SHP77 (cell line): ENCODE data around the gene DLGAP4.

Experiments
- DNase-seq, 2 experiments: peaks; one replicate each; lab custom pipeline; 2025; lab: John Stamatoyannopoulos, UW

The DLGAP4 gene

DNA sequence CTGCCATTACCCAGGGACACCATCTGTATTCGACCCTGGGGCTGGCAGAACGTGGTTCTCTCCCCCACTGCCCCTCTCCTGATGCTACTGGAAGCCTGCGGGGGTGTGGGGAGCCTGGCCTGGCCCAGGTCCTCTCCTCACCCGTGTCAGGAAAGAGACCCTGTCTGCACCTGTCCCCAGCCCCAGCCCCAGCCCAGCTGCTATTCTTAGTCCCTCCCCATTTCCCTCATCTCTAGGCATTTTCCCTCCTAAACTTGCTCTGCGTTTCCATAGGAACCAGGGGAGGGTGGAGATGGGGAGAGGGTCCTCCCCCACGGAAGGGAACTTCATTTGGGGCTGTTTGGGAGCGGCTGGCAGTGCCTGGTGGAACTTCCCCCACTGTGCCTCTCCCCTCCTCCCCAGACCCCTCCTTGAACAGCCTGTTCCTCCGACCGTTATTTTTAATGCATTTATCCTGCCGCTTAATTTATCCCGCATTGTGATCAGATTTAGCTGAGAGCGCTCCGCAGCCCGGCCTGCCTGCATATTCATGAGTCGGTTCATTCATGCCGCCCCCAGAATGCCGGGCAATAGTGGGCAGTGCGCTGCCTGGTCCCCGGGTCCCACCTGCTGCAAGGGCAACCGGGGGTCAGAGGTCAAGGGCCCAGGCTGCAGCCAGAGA, 31.8 kb upstream of the DLGAP4 start:
- no peak for DNase-seq

DNA sequence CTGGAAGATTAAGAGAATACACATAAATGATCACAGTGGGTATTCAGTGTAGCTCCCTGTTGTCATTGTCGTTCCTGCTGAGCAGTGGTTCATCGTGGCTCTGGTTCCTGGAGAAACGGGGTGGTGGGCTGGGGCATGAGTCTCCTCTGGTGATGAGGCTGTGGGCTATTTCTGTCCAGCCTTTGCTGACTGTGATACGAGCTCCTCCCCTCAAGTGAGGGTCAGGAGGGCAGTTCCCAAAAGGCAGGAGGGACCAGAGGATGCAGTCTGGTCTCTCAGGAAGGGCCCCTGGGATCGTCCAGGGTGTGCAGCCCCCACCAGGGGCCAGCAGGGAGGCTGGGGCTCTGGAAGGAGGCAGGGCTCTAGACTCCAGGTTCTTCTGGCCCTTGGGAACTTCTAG, 31.1 kb upstream of the DLGAP4 start:
- DNase-seq, result no peak

DNA sequence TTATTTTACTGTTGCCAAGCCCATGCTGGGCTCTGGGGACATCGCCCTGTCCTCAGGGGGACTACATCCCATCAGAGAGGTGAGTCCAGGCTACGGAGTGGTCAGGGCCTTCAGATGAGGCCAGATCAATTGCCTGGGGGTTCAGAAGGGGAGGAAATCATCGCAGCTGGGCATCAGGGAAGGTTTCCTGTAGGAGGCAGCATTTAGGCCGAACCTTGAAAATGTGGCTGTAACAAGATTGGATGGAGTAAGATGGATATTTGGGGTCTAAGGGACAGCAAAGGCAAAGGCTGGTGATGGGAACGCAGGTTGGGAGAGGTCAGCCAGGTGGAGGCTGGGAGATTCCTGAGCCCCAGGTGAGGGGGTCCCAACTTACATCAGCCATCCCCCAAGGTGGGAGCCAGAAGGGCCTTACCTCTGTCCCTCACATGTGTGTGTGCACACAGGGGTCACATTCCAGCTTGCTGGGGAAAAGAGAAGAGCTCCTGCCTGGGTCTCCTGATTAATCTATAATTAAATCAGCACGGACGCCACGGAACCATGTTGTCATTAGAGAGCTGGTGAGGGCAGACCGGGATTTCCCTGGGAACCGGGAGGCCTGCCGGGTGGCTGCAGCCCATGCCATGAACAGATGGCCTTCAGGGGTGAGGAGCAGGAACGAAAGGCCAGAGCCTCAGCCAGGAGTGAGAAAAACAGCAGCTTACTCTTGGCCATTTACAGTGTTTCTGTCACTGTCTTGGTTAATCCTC, 30.5 kb upstream of the DLGAP4 start:
- no peak for DNase-seq

DNA sequence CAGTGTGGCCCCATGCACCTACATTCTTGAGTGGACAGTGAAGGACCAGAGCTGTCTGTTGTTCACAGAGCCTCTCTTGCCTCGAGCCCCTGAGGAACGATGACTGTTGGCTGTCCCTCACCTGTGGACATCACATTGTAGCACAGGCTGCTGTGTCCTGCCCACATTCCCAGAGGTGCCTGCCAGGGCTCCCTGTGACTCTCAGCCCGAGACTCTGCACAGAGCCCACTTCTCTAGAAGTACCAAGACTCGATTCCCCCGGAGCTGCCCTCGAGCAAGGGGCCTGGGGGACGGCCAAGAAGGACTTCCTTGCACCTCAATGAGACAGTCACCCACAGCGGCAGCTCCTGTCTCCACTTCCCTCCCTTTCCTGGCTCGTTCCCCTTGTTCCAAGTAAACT, 28.6 kb upstream of the DLGAP4 start:
- no peak for DNase-seq

DNA sequence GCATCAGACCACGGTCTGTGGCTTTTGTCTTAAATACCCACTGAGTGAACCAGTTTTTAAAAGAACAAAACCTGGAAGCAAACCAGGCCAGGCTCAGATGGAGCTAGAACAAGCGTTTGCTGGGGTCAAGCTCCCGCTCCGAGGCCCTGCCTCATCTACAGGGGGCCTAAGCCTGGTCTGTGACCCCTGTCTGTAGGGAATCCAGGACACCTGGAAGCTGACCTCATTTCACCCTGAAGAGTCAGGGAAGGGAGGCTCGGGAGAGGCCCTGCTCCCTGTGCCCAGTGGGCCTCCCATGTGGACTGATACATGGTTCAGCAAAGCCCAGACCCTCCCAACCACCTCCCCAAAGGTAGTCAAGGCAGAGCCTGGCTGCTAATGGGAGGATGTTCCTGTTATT, 26.8 kb upstream of the DLGAP4 start:
- DNase-seq, result no peak

DNA sequence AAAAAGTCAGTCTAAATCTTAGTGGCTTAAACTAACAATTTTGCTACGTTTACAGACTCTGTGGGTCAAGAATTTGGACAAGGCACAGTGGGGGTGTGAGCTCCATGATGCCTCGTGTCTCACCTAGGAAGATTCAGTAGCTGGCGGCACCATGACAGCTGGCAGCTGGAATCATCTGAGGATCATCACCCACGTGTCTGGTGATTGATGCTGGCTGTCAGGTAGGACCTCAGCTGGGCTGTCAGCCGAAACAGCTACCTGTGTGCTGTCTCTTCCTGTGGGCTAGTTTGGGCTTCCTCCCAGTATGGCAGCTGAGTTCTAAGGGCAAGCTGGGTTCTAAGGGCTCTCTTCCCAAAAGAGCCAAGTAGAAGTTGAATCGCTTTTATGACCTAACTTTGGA, 26.4 kb upstream of the DLGAP4 start:
- DNase-seq, result no peak

DNA sequence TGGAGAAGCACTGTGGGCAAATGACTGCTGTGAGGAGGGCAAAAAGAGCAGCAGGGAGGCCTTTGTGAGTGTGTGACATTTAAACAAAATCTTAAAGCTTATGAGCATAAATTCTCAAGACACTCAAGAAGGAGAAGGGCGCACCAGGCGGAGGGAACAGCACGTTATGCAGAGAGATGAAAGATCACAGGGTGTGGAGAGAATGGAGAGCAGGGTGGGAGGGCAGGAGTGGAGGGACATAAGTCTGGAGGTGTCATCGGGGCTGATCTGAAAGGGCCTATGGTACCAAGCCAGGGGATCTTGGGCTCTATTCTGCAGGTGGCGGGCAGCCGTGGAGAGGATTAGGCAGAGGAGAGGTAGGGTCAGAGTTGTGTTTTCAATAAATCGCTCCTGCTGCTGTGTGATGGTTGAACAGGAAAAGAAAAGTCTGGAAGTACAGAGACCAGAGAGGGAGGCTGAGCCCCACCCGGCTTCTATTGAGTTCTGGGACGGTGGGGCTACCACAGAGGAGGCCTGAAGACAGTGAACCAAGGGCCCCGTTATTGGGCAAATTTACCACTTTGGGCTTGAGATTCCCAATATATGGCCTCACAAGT, 24.3 kb upstream of the DLGAP4 start:
- DNase-seq, result no peak

DNA sequence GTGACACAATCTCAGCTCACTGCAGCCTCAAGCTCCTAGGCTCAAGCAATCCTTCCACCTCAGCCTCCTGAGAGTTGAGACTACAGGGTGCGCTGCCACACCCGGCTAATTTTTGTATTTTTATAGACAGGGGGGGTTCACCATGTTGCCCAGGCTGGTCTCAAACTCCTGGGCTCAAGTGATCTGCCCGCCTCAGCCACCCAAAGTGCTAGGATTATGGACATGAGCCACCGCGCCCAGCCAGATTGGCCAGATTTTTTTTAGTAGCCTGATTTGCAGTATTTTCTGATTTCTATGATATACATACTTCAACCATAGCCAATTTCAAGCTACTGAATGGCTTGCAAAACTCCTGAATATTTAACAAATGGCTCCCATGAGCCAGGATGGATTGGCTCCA, 21.4 kb upstream of the DLGAP4 start:
- no peak for DNase-seq

DNA sequence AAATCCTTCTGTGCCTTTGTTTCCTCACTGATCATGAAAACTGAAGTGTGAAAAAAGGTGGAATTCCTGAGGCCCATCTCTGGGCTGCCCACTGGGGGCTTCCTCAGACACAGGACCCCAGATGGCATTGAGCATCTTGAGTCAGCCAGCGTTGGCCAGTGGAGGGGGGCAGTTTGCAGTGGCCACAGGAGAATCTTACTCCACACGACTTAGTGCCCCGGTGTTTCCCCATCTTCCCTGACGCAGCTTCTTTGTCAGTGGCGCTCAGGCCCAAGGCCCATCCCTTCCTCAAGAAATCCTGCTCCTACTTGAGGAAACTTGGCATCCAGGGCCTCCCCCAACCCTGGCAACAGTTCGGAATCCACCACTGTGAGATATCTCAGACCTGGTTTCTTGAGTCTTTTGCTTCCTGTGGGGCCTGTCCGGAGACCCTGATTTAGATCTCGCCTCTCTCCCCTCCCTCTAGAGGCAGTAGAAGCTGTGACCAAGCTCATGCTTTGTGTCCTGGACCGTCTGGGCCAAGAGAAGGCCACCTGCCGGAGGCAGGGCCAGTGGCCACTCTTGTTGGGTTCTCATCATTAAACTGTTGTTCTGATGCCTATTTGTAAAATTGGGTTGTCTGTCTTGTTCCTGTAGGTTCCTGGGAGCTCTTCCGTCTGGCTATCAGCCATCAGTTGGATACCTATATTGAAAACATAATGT, 20.2 kb upstream of the DLGAP4 start:
- DNase-seq, result no peak

DNA sequence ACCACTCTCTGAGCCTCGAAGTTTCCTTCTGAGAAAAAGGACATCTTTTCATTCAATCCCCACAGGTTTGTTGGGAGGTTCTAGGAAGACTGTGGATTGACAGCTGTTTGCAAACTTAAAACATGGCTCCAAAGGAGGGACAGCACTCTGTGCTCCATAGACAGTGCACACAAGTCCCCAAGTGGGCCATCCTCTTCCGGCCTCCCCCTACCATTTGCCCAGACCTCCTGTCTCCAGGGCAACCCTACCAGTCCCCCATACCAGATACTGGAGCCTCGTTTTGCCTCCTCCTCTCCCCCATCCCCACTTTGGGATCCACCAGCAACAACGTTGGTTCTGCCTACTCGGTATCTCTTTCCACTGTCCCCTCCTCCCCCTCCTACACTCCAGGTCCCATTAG, 8.5 kb upstream of the DLGAP4 start:
- DNase-seq, result no peak

DNA sequence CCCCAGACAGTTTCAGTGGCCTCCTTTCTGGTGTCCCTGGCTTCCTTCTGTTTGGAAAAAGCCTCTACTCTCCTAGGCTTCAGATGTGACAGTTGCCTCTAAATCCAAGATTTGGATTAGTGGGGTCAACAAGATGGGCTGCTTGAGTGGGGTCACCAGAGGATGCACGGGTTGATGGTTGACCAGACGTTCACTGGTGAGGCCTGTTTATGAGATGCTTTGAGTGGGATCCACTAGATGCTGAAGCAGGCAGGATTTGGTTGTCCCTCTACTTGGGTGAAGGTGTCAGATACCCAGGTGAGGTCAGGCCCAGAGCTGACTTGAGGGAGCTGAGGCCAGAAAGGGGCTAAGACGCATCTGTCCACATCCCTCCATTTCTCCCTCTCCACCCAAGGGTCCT, 8.1 kb upstream of the DLGAP4 start:
- no peak for DNase-seq

DNA sequence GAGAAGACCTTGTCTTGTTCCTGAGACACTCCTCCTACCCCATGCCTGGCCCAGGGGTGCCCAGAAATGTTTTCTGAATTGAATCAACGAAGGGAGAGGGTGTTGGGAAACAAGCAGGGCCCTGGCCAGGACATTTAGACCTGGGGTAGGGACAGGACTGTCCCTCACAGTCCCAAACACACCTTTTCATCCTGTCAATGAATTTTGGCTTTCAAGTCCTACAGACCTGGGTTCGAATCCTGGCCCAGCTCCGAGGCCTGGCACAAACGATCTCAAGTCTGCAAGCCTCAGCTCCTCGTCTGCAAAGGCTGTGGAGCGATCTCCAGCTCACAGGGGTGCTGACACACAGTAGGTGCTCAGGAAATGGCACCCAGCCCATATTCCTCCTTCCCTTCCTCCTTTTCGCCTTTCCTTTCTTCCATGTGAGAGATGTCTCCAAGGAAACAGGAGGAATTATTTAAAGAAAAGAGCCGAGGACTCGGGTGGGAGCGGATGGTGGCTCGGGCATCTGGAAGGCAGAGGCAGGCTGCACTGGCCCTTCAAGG, 7.3 kb upstream of the DLGAP4 start:
- DNase-seq, result no peak

DNA sequence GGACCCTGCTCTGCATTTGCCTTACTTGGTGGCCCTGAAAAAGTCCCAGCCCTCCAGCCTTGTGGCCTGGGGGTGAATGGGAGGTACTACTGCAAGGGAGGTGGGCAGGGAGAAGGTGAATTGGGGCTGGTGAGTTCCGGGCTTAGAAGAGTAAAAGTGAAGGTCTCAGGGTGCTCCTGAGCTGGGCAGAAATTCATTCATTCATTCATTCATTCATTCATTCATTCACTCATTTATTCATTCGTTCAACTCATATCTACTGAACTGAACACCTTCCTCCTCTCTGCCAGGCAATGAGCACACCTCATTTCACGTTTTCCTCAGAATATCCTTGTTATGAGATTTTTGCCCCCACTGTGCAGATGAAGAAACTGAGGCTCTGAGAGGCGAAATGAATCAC, 6.7 kb upstream of the DLGAP4 start:
- DNase-seq, result no peak

DNA sequence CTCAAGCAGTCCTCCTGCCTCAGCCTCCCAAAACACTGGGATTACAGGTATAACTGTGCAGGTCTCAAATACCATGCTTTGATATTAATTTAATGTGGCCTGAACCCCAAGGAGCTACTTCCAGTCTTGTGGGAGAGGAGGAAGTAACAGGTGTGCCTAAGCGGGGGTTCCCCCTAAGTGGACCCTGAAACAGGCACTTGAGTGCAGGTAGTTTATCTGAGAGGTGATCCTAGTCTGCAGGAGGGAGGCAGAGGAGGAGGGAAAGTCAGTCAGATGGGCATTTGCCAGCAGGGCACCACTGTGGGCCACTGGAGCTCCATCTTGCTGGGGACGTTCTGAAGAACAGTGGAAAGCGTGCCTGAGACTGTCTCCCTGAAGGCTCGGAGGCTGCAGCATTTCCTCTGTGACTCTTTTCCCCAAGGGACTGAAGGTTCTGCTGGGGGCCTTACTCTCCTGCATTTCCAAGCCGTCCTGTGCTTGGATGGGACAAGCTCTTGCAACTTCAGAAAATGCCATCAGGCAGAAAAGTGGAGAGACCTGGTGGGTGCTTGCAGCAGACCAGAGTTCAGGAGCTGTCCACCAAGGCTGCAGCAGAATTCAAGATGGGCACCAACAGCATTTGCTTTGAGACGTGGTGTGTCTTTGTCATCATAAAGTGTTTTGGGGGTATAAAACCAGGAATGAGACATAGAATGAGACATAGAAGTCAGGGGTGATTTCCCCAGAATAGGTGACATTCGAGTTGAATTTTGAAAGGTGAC, 4.6 kb upstream of the DLGAP4 start:
- no peak for DNase-seq

DNA sequence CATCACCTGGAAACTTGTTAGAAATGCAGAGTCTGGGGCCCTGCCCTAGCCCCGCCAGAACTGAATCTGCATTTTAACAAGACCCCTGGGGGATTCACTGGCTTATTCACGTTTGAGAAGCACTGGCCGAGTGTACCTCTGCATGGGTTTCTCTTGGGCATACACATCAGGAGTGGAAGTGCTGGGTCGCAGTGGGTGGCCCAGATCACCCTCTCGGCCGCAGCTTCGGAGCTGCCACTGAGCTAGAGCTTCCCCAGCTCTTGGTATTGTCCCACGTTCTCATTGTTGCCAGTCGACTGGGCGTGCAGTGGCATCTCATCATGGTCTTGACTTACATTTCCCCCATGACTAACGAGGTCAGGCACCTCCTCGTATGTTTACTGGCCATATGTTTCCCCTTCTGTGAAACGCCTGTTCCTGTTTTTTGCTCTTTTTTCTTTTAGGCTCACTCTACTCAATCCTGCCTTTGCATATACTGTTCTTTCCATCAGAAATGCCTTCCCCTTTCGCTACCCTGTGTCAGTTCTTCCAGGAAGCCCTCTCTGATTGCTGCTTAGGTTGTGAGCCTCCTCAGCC, 3.0 kb upstream of the DLGAP4 start:
- no peak for DNase-seq

DNA sequence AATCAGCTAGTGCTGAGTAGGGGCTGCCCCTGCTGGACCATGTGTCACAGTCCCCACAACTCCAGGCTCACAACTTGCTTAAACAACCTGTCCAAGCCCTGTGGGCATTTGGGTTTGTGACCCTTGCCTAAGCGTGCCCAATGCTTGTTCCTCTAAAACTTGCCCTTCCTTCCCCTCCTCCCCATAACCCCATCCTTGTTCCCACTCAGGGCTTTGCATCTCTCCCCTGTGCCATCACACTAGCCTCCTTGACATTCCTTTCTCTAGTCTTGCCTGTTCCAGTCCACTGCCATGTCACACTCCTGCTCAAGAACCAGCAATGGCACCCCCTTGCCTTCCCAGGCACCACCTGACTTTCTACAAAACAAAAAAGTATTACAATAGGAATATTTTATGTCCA, 2.3 kb upstream of the DLGAP4 start:
- DNase-seq, result no peak

DNA sequence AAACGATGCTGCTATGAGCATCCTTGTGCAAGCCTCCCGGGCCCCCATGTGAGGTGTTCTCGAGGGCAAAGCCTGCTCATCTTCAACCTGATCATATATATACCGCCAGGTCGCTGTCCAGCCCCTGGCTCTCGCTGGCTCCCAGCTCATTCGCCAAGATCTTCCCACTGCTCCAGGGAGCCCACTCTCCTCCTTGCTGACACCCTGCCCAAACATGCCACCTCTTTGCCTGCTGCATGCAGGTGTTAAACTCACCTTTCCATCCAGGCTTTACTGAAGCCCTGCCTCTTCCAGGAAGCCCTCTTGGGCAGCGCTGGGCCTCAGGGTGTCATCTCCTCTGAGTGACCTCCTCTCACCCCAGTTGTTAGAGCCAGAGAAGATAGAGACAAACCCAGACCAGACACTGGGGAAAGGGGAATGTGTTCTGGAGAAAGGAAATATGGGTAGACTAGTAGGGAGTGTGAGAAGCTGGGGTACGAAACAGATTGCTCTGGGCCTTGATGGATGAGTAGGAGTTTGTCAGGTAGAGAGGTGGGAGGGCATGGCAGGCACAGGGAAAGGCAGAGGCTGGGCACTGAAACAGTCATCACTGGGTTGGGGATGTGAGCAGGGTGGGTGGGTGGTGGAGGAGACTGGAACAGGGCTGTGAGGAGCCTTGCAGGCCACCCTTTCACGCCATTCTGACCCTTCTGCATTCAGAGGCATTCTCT, 1.2 kb upstream of the DLGAP4 start:
- DNase-seq, result no peak

DNA sequence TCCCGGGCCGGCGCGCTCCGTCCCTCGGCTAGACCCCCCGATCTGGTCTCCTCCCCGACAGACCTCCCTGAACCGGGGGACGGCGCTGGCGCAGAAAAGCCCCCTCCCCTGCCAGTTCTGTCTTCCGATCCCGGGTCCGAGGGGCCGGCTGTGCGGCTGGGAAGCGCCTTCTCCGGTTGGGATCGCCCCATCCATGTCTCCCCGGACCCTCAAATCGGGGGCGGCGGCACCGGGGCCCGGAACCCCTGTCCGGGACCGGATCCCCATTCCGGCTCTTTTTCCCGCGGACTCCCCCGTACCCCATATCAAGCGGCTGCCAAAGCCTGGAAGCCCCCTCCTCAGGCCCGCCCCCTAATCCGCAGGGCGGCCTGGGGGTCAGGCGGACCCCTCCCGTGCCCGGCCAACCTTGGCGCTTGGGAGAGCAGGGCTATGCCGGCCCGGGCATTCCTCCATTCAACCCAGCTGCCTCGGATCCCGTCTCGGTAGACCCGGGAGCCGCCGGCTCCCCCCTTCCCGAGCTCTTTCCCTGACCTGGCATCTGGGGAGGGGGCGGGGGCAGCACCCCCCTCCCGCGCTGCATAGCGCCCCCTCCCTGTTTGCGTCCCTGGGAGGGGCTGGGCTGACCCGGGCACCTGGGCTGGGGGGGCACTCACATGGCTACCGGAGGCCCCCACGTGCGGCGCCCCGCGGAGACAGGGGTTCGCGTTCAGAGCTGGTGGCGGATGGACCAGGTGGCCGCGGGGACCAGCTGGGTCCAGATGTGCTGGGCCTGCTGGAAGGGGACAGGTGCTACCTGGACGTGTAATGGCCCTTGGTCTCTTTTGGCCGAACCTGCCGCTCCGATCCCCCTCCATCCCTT, 643 bp downstream of the DLGAP4 start:
- DNase-seq, result no peak

DNA sequence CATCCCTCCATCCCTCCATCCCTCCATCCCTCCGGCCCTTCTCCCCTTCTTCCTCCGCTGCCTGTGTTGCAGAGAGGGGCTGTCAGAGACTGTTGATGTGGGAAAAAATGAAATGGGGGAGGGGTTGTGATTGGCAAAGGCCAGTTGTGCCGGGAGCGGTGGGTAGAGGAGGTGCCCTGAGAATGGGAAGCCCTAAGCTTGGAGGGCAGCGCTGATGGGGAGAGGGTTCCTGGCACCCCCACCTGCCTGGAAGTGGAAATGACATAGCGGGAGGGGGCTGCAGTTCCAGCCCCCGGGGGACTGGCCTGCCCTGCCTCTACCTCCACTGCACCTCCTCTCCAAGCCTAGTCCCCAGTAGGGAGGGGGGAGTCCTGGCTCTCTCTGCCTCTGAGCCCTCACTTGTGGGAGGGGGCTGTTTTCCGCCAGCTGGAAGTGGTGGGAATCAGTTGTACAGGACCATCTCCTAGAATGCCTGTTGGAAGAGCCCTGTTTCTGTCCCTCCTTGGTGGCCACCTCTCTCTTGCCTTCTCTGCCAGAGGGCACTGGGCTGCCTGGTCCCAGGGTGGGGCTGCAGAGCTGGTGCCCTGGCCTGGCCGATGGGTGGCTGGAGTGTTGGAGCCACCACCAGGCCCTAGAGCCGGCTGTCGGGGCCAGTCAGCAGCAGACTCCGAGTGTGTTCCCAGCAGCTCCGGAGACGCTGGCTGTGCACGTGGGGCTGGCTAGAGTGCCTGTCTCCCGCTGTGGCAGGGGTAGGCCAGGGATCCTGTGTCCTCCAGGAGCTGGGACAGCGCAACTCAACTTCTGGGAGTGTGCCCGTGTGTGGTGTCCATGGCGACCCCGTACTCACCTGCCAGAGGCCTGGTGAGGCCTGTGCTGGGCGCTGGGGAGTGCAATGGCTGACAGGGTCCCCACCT, 1.5 kb downstream of the DLGAP4 start:
- DNase-seq, result no peak
